Small intestine (tissue), 7 donors: ENCODE data around the gene VPS37D. TPM values are rescaled to one million over a fixed set of nuclear protein-coding genes. Genes with fewer than 3 reads are reported as not detected.
"Not testable (repeated sequence)": the region's sequence is repeated elsewhere in the genome, so short reads cannot be mapped to it uniquely, and the experiment has no call there.

Experiments
- DNase-seq, 2 donors: peaks; one replicate each; pipeline versions ENCODE4 v3.0.0 to v3.0.0-alpha.2; 2013
- FAIRE-seq: peaks from 2 replicates; lab custom pipeline; 2012; peaks lifted over from hg19 to GRCh38; lab: Jason Lieb, UNC
- H3K27ac ChIP-seq, 3 donors: one replicate each; pipeline ENCODE4 v1.5.1; 2013; ENCODE audit warnings: low read length in 2 of 3, mild to moderate bottlenecking in 2 of 3, control low read depth in 1 of 3, inconsistent platforms in 1 of 3, low read depth in 1 of 3, moderate library complexity in 1 of 3
- H3K27me3 ChIP-seq, 3 donors: one replicate each; pipeline ENCODE4 v1.6.1; 2013; ENCODE audit warnings: low read length in 3 of 3, inconsistent platforms in 1 of 3; ENCODE audit not compliant: control insufficient read depth in 3 of 3, insufficient read depth in 3 of 3
- H3K36me3 ChIP-seq, 3 donors: one replicate each; pipeline ENCODE4 v1.6.1; 2013; ENCODE audit warnings: low read length in 3 of 3, inconsistent platforms in 1 of 3, low read depth in 1 of 3, mild to moderate bottlenecking in 1 of 3, moderate library complexity in 1 of 3; ENCODE audit not compliant: control insufficient read depth in 3 of 3, insufficient read depth in 2 of 3
- H3K4me1 ChIP-seq, 3 donors: one replicate each; pipeline ENCODE4 v1.6.1; 2013; ENCODE audit warnings: low read length in 2 of 3, inconsistent platforms in 1 of 3, low read depth in 1 of 3, mild to moderate bottlenecking in 1 of 3, moderate library complexity in 1 of 3; ENCODE audit not compliant: control insufficient read depth in 3 of 3, insufficient read depth in 2 of 3
- H3K4me3 ChIP-seq, 3 donors: one replicate each; pipeline ENCODE4 v1.5.1; 2013; ENCODE audit warnings: low read length in 3 of 3, control low read depth in 1 of 3, inconsistent platforms in 1 of 3, low read depth in 1 of 3, mild to moderate bottlenecking in 1 of 3, moderate library complexity in 1 of 3
- H3K9me3 ChIP-seq, 2 donors: one replicate each; pipeline ENCODE4 v1.6.1; 2013; ENCODE audit warnings: low read depth in 1 of 2, low read length in 1 of 2; ENCODE audit not compliant: control insufficient read depth in 2 of 2, insufficient read depth in 1 of 2
- WGBS, 3 donors: extraction: QIAGEN DNeasy Blood & Tissue Kit; methylation state at CpG; one replicate each; pipeline ENCODE4 v1.1.7; 2013; 5-methylcytosine and 5-hydroxymethylcytosine counted together
- polyA plus RNA-seq, 4 donors: library from polyadenylated mRNA; stranded (reverse) in 3 of 4; unstranded in 1 of 4; fragments of 200-250 nt in 3 of 4; fragments of 120-200 nt in 1 of 4; gene quantifications; one replicate each; pipeline versions ENCODE4 v1.2.1 to v1.2.3, GENCODE V29; 2013
- donor health status: healthy with polysubstance abuse.
- donor health status: control.
- donor health status: control.
- donor health status: Bipolar disorder and iron deficiency.
- donor health status: healthy.

The VPS37D gene
- polyA plus RNA-seq, 4 donors, result 2.6 to 4.2 (median 3.2) TPM

- H3K9me3 ChIP-seq, result no peaks in the 10 kb centered on the region
- 22 to 54% (median 22%) methylated on average over 13 to 15 of the region's 15 CpGs for WGBS, 3 donors
- peak; percentile 50 to 94 for DNase-seq
- H3K27me3 ChIP-seq, result no peaks in the 10 kb centered on the region
- peak overlapping the region in 2 of 3 donors; percentile 25 to 62 for H3K27ac ChIP-seq
- no peak for FAIRE-seq
- peaks cover 0 to 26% (median 0%) of the 10 kb centered on the region in 3 donors for H3K4me1 ChIP-seq
- no peak overlapping the region for H3K4me3 ChIP-seq
- peaks cover 0 to 83% (median 0%) of the 10 kb centered on the region in 3 donors for H3K36me3 ChIP-seq
Measured at GRCh38 chr7:73707045-73707631, 39.5 kb downstream of the VPS37D start.

- Histone ChIP-seq H3K27ac (no peak overlapping the region), H3K4me1 (peaks cover 0 to 11% (median 0%) of the 10 kb centered on the region in 3 donors), H3K27me3 (no peaks in the 10 kb centered on the region), H3K9me3 (no peaks in the 10 kb centered on the region), H3K36me3 (peaks cover 0 to 85% (median 0%) of the 10 kb centered on the region in 3 donors), H3K4me3 (no peak overlapping the region)
- no peak for FAIRE-seq
- no peak for DNase-seq
- WGBS, 3 donors, result 90 to 94% (median 92%) methylated on average over 16 of the region's 16 CpGs
Measured at GRCh38 chr7:73708961-73709549, 41.4 kb downstream of the VPS37D start.

- Histone ChIP-seq H3K4me3 (no peak overlapping the region), H3K36me3 (peaks cover 0 to 72% (median 0%) of the 10 kb centered on the region in 3 donors), H3K4me1 (peaks cover 0 to 31% (median 4%) of the 10 kb centered on the region in 3 donors), H3K9me3 (no peaks in the 10 kb centered on the region), H3K27me3 (no peaks in the 10 kb centered on the region), H3K27ac (no peak overlapping the region)
- no peak for FAIRE-seq
- no peak for DNase-seq
- 69 to 89% (median 83%) methylated on average over 1 of the region's 1 CpG for WGBS, 3 donors
Measured at GRCh38 chr7:73712773-73713172, 45.1 kb downstream of the VPS37D start.

GRCh38 chr7:73713319-73713718 lies 45.7 kb downstream of the VPS37D start:
- 90 to 94% (median 93%) methylated on average over 6 of the region's 6 CpGs for WGBS, 3 donors
- not testable (repeated sequence) for FAIRE-seq, H3K27me3 ChIP-seq

GRCh38 chr7:73715648-73716317 lies 48.2 kb downstream of the VPS37D start:
- DNase-seq (peak in 1 of 2 donors; percentile 95), FAIRE-seq (no peak)
- Histone ChIP-seq H3K36me3 (peaks cover 0 to 51% (median 0%) of the 10 kb centered on the region in 3 donors), H3K27ac (peak overlapping the region in 2 of 3 donors; percentile 19 to 91), H3K9me3 (no peaks in the 10 kb centered on the region), H3K27me3 (peaks cover 0 to 4% (median 0%) of the 10 kb centered on the region in 3 donors), H3K4me1 (peaks cover 0 to 46% (median 4%) of the 10 kb centered on the region in 3 donors), H3K4me3 (no peak overlapping the region)
- WGBS, 3 donors, result 28 to 52% (median 40%) methylated on average over 16 of the region's 16 CpGs

More at GRCh38 chr7:73713319-73713718, 45.7 kb downstream of the VPS37D start:
- not testable (repeated sequence) for H3K4me3 ChIP-seq, H3K27ac ChIP-seq, H3K9me3 ChIP-seq, DNase-seq
- Histone ChIP-seq H3K36me3 (peaks cover 0 to 69% (median 0%) of the 10 kb centered on the region in 3 donors), H3K4me1 (peaks cover 0 to 36% (median 4%) of the 10 kb centered on the region in 3 donors)

GRCh38 chr7:73716318-73716890 lies 48.8 kb downstream of the VPS37D start:
- no peak for FAIRE-seq
- DNase-seq, result peak in 1 of 2 donors; percentile 43
- peak overlapping the region in 1 of 3 donors; percentile 91 for H3K27ac ChIP-seq

GRCh38 chr7:73717025-73717807 lies 49.6 kb downstream of the VPS37D start:
- DNase-seq (no peak), FAIRE-seq (no peak)
- Histone ChIP-seq H3K4me1 (peaks cover 0 to 46% (median 4%) of the 10 kb centered on the region in 3 donors), H3K4me3 (no peak overlapping the region), H3K9me3 (no peaks in the 10 kb centered on the region), H3K27me3 (peaks cover 0 to 4% (median 0%) of the 10 kb centered on the region in 3 donors), H3K36me3 (peaks cover 0 to 39% (median 0%) of the 10 kb centered on the region in 3 donors), H3K27ac (peak overlapping the region in 1 of 3 donors; percentile 91)
- WGBS, 3 donors, result 78 to 85% (median 84%) methylated on average over 12 to 13 of the region's 13 CpGs

More at GRCh38 chr7:73716318-73716890, 48.8 kb downstream of the VPS37D start:
- peaks cover 0 to 4% (median 0%) of the 10 kb centered on the region in 3 donors for H3K27me3 ChIP-seq
- H3K4me1 ChIP-seq, result peaks cover 0 to 46% (median 4%) of the 10 kb centered on the region in 3 donors
- H3K36me3 ChIP-seq, result peaks cover 0 to 47% (median 0%) of the 10 kb centered on the region in 3 donors
- peak overlapping the region in 1 of 3 donors; percentile 5 for H3K4me3 ChIP-seq
- no peaks in the 10 kb centered on the region for H3K9me3 ChIP-seq
- 63 to 70% (median 65%) methylated on average over 4 of the region's 4 CpGs for WGBS, 3 donors
